H1 (cell line): ENCODE measurements around the gene COL9A2. TPM values are rescaled to one million over a fixed set of nuclear protein-coding genes. Genes with fewer than 3 reads are reported as not detected.

ENCODE experiments used
- PHF8 ChIP-seq: fragments of 200-600 bp; sonication (generic); conservative IDR thresholded peaks from 2 replicates; pipeline ENCODE4 v1.7.1; 2012; ENCODE audit warnings: low read depth, mild to moderate bottlenecking, inconsistent platforms, low read length, moderate library complexity
- ZNF274 ChIP-seq: IDR thresholded peaks from 2 replicates; pipeline ENCODE4 v1.7.0; 2012; ENCODE audit warnings: low read length, borderline replicate concordance; ENCODE audit errors: extremely low read depth
- polyA plus RNA-seq, 7 experiments: library from polyadenylated mRNA; depleted of rRNA in 3 of 7; stranded (reverse) in 5 of 7; unstranded in 2 of 7; fragments of >200 nt in 5 of 7; fragments of 200-250 nt in 2 of 7; gene quantifications; 1 replicate in 5 of 7; 2 replicates in 1 of 7; 4 replicates in 1 of 7; pipeline versions ENCODE4 v1.2.1 to v1.2.3, GENCODE V29; 2011 to 2013; ENCODE audit warnings: missing spikeins in 2 of 7, mixed read lengths in 2 of 7
- total RNA-seq: library from RNA; stranded (reverse); fragmentation: NEBNext Ultra II Directional; extraction: Animal tissue kit (Norgen Biotek cat#: 25700); gene quantifications from 2 replicates; pipeline ENCODE4 v1.2.1, GENCODE V29; 2021
- TF ChIP-seq, protein P1 (sequence below): IDR thresholded peaks from 2 replicates; pipeline ENCODE4 v1.6.1; 2012; ENCODE audit warnings: inconsistent platforms

COL9A2 gene
- total and polyA plus RNA-seq, 2 of the 8 experiments (the other 6 are each of a cell fraction or from before 2014, with no cell fraction given): 3.2 to 3.3 TPM

DNA sequence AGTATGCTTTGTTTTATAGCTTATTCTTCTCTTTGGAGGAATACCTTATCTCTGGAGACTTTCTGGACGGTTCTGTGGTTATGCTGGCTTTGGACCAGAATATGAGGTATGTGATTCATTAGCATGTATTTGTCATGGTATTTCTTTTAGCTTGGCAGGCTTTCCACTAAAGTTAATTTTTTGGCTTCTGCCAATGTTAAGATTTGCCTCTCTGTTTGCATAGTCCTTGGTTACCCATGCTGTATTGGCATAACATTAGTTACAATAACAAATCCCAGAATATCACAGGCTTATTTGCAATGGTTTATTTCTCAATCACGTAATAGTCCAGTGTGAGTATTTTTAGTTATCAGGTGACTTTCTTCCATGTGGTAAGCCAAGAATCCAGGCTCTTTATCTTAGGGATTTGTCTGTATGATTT, 49.3 kb downstream of the COL9A2 start (continued):
- TF ChIP-seq ZNF274 (no peak), PHF8 (no peak)
- TF ChIP-seq, protein P1, sequence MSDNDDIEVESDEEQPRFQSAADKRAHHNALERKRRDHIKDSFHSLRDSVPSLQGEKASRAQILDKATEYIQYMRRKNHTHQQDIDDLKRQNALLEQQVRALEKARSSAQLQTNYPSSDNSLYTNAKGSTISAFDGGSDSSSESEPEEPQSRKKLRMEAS: no peak
